CD4-positive, alpha-beta T cell treated with Interleukin-21 for 1 hour (primary cell): Measurements from ENCODE around the gene UGT1A1.

Experiments
- DNase-seq: peaks from one replicate; pipeline ENCODE4 v3.0.0-alpha.2; 2020

The UGT1A1 gene

DNA sequence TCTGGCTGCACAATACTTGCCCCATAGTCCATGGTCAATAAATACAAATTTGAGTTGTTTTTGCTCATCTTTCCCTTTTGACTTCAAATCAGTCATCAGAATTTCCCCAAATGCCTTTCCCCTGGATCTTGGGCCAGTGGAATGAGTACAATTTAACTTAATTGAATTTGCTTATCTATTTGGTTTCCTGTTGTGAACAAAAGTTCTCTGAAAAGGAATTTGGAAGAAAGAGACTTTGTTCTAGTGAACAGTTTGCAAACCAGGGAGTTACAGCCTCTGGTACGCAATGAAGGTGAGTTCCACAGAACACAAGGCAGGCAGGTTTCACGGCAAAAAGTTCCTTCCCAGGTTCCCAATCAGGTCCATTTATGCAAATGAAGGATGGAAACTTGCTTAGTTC, 1.2 kb upstream of the UGT1A1 start:
- DNase-seq = no peak

DNA sequence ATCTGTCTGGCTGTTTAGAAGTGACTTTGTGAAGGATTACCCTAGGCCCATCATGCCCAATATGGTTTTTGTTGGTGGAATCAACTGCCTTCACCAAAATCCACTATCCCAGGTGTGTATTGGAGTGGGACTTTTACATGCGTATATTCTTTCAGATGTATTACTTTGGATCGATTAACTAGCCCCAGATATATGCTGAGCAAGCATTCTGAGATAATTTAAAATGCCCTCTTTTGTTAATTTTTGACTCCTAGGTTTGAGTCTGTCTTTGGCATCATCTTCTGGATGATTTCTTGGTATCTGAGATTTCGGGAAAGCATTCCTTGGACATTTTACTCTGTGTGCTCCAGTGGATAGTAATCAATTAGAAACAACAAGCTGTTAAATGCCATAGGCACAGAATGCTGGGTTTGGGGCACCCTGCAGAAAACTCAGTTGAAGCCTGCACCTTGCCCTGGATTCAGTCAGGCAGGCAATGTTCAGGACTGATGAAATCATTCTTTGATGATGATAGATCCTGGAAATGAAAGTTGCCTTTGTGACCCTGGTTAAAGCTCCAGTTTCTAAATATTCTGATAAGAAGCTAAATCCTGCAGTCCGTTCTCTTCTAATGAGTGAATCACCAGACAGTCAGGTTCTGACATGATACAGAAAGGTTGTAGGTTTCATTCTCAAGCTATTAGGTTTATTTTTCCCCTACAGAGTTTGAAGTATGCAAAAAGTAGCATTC, 1.1 kb downstream of the UGT1A1 start:
- no peak for DNase-seq

DNA sequence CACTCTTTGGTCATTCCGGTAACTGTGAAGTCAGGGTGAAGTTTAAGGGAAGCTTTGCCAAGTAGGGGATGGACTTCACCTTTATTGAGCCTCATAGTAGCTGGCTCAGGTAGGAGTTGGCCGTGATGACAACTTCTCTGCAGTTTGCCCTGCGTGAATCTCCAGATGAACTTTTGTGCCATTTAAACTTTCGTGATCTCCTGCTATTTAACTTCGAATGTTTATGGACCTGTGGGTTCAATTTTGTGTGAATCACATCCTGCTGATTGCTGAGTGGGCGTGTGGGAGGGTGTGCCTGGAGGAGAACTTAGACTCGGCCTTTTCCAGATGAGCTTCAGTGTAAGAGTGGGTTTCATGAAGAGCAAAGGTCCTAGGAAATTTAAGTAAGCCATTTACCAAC, 4.2 kb downstream of the UGT1A1 start:
- no peak for DNase-seq

DNA sequence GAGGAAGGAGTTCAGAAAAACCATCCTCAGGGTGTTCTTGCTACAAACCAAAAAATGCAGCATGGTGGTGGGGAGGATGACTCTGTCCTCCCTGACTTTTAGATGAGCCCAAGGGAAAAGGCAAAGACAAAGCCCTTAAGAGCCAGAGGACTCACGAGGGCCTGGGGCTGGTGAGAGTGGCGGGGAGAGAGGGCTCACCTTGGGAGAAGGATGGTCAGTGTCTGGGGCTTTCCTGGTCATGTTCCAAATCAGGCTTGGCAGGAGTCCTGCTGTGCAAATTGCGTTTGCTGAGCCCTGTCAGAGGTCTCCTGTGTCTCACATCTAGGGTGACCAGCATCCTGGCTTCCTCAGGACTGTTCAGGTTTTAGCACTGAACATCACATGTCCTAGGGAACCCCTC, 4.7 kb downstream of the UGT1A1 start:
- DNase-seq = no peak

DNA sequence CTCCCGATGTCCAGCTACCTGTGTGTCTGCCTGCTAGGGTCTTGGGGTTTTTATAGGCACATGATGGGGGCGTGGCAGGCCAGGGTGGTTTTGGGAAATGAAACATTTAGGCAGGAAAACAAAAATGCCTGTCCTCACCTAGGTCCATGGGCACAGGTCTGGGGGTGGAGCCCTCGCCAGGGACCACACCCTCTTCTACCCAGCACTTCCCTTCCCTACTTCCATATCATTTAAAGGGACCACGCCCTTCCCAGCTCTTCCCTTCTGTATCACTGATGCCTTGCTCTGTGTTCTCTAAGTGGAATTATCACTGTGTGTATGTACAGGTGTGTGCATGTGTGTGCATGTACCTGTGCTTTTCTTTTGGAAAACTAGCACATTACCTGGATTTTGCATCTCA, 6.3 kb downstream of the UGT1A1 start:
- no peak for DNase-seq

DNA sequence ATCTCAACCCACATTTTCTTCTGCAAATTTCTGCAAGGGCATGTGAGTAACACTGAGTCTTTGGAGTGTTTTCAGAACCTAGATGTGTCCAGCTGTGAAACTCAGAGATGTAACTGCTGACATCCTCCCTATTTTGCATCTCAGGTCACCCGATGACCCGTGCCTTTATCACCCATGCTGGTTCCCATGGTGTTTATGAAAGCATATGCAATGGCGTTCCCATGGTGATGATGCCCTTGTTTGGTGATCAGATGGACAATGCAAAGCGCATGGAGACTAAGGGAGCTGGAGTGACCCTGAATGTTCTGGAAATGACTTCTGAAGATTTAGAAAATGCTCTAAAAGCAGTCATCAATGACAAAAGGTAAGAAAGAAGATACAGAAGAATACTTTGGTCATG, 8.0 kb downstream of the UGT1A1 start:
- DNase-seq = no peak

DNA sequence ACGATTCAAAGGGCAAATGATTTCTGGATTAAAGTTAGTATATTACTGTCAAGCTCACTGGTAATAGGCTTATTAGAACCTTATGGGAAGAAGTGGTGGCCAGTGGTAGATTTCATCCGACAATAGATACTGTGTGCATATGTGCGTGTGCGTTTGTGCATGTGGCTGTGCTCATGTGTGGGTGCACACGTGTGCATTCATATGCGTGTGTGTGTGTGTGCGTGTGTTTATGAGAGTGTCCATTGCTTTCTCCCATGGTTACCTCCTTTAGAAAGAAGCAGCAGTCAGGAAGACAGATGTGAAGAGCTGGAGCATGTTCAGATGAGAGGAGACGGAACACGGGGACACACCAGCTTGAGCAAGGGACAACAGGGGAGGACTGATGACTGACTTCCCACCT, 9.2 kb downstream of the UGT1A1 start:
- no peak for DNase-seq

DNA sequence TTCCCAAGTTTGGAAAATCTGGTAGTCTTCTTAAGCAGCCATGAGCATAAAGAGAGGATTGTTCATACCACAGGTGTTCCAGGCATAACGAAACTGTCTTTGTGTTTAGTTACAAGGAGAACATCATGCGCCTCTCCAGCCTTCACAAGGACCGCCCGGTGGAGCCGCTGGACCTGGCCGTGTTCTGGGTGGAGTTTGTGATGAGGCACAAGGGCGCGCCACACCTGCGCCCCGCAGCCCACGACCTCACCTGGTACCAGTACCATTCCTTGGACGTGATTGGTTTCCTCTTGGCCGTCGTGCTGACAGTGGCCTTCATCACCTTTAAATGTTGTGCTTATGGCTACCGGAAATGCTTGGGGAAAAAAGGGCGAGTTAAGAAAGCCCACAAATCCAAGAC, 12.1 kb downstream of the UGT1A1 start:
- no peak for DNase-seq

DNA sequence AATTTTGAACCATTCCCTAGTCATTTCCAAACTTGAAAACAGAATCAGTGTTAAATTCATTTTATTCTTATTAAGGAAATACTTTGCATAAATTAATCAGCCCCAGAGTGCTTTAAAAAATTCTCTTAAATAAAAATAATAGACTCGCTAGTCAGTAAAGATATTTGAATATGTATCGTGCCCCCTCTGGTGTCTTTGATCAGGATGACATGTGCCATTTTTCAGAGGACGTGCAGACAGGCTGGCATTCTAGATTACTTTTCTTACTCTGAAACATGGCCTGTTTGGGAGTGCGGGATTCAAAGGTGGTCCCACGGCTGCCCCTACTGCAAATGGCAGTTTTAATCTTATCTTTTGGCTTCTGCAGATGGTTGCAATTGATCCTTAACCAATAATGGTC, 12.5 kb downstream of the UGT1A1 start:
- no peak for DNase-seq

DNA sequence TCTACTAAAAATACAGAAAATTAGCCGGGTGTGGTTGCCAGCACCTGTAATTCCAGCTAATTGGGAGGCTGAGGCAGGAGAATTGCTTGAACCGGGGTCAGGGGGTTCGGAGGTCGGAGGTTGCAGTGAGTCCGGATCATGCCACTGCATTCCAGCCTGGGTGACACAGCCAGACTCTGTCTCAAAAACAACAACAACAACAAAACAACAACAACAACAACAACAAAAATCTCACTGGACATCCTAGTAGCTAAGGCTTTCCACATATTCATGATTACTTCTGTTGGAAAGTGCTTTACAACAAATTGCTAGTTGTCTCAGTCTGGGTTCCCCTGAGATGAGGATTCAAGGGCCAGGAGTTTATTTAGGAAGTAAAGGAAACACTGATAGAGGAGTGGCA, 13.8 kb downstream of the UGT1A1 start:
- DNase-seq = no peak

DNA sequence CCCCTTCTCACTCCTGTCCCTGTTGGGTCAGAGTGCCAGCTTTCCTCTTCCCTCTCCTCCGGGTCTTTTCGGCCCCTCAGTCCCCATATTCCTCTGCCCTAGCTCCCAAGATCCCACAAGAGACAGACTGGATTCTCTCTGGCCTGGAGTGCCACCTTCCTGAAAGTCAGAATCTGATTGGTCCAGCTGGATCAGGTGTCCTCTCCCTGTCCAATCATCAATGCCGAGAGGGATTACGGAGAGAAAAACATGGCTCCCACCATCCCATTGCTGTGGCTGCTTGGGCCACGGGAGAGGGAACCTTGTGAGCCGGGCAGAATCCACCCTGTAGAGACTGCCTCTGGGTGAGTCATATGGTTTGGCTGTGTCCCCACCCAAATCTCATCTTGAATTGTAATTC, 15.3 kb downstream of the UGT1A1 start:
- no peak for DNase-seq

DNA sequence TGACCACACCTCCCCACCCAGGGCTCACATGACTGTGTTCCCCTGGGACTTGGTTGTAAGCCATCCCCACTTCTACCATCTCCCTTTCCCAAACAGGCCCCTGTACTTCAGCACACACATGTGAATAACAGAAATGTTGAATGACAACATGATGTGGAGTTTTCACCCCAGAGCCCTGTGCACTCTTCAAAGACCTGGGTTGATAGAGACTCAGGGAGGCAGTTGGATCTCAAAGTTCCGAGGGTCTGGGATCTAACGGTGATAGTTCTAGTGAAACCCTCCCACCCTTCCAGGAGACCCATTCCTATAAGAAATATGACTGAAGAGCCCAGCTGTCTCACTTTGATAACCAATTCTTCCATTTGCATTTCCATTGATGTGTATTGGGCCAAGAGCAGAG, 18.0 kb downstream of the UGT1A1 start, which contains the start of gene MROH2A:
TSS of gene MROH2A (plus strand) at position 301 of the 400 bp plus-strand sequence. CDS start 1,029 bp downstream, outside the sequence.
- DNase-seq = no peak

DNA sequence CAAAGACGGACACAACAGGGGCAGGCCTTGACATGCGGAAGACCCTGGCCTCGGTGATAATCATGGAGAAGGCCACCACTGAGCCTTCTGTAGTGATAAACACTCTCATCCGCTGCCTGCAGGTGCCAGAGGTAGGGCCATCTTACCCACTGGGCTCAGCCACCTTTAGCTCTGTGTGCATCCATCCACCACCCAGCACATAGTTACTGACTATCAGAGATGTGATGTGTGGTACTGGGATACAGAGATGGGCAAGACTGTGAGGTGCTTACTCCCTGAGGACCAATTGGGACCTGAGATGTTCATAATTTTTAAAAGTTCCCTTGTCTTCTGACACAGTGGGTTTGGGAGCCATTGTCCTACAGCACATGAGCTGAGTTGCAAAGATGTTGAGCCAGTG, 19.7 kb downstream of the UGT1A1 start:
- no peak for DNase-seq

DNA sequence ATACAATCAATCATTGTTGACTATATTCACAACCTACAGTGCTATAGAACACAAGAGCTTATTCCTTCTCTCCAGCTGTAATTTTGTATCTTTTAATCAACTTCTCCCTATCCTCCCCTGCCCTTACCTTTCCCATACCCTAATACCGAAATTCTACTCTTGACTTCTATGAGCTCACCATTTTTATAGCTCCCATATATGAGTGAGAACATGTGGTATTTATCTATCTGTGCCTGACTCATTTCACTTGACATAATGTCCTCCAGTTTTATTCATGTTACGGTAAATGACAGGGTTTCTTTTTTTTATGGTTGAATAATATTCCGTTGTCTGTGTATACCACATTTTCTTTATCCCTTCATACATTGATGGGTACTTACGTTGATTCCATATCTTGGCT, 20.7 kb downstream of the UGT1A1 start:
- no peak for DNase-seq

DNA sequence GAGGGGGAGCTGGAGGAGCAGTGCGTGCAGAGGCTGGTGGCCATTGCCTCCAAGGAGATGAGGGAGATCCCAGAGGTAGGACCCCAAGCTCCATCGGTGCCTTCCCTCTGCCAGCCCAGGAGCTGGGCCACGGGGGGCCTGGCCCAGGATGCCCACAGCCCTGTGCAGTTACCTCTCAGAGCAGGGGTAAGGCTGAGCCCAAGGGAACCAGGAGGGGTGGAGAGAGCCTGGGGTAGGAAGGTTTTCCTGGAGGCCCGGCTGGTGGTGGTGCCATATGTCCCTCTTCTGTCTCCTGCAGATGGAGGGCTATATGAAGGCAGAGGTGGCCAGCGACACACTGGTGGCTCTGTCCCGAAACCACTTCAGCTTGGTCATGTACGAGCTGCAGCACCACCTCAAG, 29.5 kb downstream of the UGT1A1 start:
- no peak for DNase-seq

DNA sequence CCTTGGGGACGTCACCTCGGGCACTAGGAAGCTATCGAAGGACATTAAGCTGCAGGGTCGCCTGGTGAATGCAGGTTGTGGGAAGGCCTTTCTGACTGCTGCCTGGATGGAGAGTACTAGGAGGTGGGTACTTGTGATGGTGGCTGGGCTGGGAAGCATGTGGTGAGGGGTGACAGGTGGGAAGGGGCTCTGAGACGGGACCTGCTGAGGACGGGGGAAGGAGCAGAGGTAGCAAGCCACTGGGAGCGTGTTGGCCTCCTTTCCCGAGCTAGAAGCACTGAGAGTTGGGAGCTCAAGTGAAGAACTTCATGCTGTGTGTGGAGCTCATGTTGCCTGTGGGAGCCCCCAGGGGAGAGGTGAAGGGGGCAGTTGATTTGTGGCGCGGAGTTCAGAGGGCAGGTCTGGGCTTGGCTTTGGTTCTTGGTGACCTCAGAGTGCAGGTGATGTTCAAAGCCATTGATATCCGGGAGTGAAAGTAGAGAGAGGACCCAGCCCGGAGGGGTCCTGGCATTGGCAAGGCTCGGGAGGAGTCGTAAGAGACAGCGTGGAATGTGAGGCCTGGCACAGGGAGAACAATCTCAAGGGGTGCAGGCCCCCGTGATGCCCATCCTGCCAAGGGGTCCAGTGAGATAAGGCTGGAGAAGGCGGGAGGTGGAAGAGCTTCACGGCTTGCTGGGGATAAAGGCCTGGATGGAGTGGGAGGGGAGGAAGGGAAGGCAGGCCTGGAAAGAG, 31.2 kb downstream of the UGT1A1 start:
- no peak for DNase-seq

DNA sequence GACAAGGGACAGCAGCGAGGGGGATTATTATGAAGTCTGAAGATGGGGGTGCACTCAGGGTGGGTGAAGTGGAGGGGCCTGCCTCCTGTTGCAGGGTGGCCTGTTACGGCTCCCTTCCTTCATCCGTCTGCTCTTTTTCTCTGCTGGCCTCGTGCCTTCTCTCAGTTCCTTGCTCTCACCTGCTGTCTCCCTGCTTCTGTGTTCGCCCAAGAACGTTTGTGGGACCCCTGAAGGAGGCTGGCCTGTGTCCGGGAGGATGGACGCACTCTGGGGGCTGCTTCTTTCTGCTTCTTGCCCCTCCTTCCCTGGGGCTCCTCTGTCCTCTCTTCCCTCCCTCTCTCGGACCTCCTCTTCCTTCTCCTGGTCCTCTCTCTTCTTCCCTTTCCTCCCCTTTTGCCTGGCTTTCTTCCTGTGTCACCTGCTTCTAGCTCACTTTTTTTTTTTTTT, 31.8 kb downstream of the UGT1A1 start:
- DNase-seq = no peak

DNA sequence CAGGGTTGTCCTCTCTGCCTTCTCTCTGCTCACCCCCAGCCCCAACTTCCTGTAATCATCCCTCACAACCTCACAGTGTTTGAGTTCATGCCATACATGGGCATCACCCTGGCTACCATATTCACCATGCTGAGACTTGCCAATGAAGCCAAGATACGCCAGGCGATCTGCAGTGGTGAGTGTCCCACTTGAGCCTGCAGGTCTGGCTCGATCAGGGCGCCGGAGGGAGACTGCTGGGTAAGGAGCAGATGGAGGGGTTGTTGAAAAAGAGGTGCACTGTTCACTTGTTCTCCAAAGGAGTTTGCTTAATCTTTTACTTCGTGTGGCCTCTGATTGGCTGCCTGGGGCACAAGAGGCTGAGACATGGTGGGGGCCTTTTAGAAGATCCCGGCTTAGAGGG, 32.6 kb downstream of the UGT1A1 start:
- no peak for DNase-seq

DNA sequence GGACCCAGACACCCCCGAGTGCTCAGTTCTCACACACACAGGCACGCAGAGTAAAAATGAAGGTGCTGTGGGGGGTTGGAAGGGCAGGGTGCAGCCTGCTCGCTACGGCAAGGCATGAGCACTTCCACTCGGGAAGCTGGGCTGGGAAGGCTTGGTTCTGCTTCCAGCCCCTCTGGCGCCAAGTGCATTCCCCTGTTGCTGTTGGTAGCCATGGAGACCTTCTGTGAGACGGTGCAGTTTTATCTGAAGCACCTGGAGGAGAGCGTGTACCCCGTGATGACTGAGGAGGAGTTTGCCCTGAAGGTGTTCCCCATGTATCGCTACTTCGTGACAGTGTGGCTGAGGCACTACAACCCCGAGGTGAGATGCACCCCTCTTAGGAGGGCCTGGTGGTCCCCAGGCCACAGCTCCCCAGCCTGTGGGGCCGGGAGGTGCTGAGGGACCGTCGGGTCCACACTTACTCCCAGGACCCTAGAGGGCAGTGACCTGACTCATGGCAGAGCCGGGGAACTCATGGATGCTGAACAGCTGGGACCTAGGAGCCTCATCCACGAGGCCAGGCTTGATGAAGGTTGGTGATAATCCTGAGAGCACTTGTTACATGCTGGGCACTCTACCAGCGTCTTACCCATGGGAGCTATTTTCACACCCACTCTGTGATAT, 33.5 kb downstream of the UGT1A1 start:
- DNase-seq = no peak

DNA sequence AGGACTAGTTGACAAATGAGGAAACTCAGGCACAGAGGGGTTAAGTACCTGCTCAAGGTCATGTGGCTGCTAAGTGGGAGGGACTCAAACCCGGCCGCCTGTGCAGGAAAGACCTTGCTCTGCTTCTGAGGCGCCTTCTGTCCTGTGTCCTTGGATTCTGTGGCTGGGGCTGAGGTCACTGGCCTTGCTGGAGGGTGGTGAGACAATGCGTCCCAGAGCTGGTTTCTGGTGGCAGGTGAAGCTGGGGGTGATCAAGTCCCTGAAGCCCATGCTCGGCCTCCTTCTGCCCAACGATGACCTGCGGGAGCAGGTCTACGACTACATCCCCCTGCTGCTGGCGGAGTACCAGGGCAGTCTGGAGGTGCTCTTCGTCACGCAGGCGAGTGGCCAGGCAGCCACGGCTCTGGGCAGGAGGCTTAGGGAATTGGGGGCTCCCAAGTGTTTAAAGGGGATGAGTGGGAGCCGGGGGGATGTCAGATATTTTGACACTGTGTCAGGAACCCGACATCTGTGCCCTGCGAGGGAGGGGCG, 34.1 kb downstream of the UGT1A1 start:
- no peak for DNase-seq

DNA sequence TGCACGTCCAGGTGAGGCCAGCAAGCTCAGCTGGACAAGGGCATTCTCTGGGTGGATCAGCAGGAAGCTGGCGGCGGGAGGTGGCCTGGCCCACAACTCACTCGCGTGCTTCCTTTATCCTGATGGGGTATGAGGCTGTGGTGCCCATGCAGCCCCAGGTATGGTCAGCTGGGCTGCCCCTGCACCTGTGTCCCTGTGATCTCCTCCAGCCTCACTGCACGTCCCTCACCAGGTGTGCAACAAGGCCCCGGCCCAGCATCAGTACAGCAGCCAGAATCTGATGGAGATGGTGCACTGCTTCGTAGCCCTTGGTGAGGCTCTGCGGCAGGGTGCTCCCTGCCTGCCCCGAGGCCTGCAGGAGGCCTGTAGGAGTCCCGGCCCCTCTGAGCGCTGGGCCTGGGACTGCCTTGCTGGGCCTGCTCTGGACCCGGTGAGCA, 35.7 kb downstream of the UGT1A1 start:
- DNase-seq = no peak

DNA sequence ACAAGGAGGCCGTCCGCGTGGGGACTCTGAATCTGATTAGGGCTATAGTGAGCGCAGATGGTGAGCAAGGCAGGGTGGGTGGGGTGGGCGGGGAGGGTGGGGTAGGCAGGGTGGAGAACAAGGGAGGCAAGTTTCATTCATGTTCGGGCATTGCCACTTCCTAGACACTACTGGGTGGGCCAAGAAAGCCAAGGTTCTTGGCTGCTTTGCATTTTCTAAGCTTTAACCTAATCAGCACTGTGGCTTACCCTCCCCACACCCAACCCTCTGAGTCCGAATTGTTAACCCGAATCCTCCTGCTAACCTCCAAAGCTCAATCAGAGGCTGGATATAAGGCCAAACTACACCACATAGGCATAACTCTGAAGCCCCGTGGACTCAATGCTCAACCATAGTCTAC, 36.2 kb downstream of the UGT1A1 start:
- DNase-seq = no peak

DNA sequence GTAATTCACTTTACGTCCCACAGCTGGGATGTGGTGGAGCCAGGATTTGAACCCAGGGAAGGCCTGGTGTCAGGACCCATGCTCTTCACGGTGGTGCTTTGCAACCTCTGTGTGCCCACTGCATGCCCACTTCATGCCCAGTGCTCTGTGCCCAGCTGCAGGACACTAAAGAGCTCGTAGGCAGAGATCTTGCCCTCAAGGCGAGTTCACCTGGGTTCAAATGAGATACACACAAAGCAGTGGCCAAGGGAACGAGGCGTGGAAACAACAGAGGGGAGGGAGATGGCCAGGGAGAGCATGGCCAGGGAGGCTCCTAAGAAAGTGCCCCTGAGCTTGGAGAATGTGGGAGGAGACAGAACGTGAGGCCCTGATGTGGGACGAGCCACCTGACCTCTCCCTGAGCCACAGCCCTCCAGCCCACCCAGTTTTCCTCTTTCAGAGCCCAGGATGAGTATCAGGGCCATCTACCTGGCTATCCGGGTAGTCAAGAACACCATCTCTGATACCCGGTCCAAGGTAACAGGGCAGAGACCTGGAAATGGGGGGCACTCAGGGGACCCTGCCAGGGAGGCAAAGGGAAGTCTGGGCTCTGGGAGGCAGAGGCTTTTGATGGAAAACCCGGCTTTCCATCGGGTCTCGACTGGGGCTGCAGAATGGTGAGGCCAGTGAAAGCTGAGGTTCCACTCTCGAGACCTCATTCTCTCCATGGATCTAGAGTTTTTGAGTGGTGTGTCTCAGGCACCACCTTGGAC, 38.4 kb downstream of the UGT1A1 start:
- DNase-seq = no peak
